Measurements from ENCODE around the gene GPRASP1.
"Not testable (repeated sequence)": the region's sequence is repeated elsewhere in the genome, so short reads cannot be mapped to it uniquely, and the experiment has no call there.

Gene GPRASP1

DNA sequence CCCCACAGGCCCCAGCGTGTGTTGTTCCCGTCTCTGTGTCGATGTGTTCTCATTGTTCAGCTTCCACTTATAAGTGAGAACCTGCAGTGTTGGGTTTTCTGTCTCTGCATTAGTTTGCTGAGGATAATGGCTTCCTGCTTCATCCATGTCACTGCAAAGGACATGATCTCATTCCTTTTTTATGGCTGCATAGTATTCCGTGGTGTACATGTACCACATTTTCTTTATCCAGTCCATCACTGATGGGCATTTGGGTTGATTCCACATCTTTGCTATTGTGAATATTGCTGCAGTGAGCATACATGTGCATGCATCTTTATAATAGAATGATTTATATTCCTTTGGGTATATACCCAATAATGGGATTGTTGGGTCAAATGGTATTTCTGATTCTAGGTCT lies 12.5 kb downstream of the GPRASP1 start:
- WGBS, 2 donors (ENCODE audit: extremely low coverage in 2 of 2, insufficient read length in 2 of 2, insufficient replicate concordance in 1 of 2), result no CpG with 5 or more reads among the region's 4 CpGs
- H3K18ac ChIP-seq (ENCODE audit: low read length); H3K9ac ChIP-seq (ENCODE audit: low read depth, low read length, poor library complexity); H2BK120ac ChIP-seq (ENCODE audit: low read depth, low read length); H3K27me3 ChIP-seq (ENCODE audit: control insufficient read depth in 3 of 3, insufficient read depth in 3 of 3, low read depth in 1 of 3, low read length in 3 of 3); H2BK15ac ChIP-seq (ENCODE audit: low read length); H4K91ac ChIP-seq (ENCODE audit: low read depth, low read length, poor library complexity); H3K4me3 ChIP-seq (ENCODE audit: low read length in 2 of 2); DNase-seq (ENCODE audit: low spot score); H3K14ac ChIP-seq (ENCODE audit: low read length); H2AK5ac ChIP-seq (ENCODE audit: low read depth, low read length); H3K79me1 ChIP-seq (ENCODE audit: low read depth, low read length); H2BK5ac ChIP-seq (ENCODE audit: low read length); H2BK12ac ChIP-seq (ENCODE audit: low read length); H3K23ac ChIP-seq (ENCODE audit: low read depth, low read length, poor library complexity); H3K4me2 ChIP-seq (ENCODE audit: insufficient read depth, low read length, poor library complexity, severe bottlenecking); H3K4ac ChIP-seq (ENCODE audit: low read length); H3K36me3 ChIP-seq (replicated peaks in 1 of 2; ENCODE audit: control insufficient read depth in 2 of 2, insufficient read depth in 2 of 2, low read length in 2 of 2); H3K4me1 ChIP-seq (ENCODE audit: control insufficient read depth in 2 of 2, insufficient read depth in 1 of 2, low read depth in 1 of 2, low read length in 2 of 2); H4K8ac ChIP-seq (ENCODE audit: low read depth, low read length); H3K9me3 ChIP-seq (replicated peaks in 1 of 2; ENCODE audit: control insufficient read depth in 2 of 2, insufficient read depth in 1 of 2, low read depth in 1 of 2, low read length in 2 of 2); H2AFZ ChIP-seq (ENCODE audit: low read length); H3K27ac ChIP-seq (replicated peaks; ENCODE audit: low read length): not testable (repeated sequence)

DNA sequence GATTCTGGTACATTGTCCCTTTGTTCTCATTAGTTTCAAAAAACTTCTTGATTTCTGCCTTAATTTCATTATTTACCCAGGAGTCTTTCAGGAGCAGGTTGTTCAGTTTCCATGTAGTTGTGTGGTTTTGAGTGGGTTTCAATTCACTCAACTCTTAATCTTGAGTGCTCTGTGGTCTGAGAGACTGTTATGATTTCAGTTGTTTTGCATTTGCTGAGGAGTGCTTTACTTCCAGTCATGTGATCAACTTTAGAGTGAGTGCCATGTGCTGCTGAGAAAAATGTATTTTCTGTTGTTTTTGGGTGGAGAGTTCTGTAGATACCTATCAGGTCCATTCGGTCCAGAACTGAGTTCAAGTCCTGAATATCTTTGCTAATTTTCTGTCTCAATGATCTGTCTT lies 15.8 kb downstream of the GPRASP1 start:
- not testable (repeated sequence) for H3K23ac ChIP-seq (ENCODE audit: low read depth, low read length, poor library complexity); DNase-seq (ENCODE audit: low spot score); H3K14ac ChIP-seq (ENCODE audit: low read length); H4K91ac ChIP-seq (ENCODE audit: low read depth, low read length, poor library complexity); H2AK5ac ChIP-seq (ENCODE audit: low read depth, low read length); H3K4me3 ChIP-seq (ENCODE audit: low read length in 2 of 2); H3K4me2 ChIP-seq (ENCODE audit: insufficient read depth, low read length, poor library complexity, severe bottlenecking); H3K27me3 ChIP-seq (ENCODE audit: control insufficient read depth in 3 of 3, insufficient read depth in 3 of 3, low read depth in 1 of 3, low read length in 3 of 3); H3K18ac ChIP-seq (ENCODE audit: low read length); H2BK5ac ChIP-seq (ENCODE audit: low read length); H2BK12ac ChIP-seq (ENCODE audit: low read length); H4K8ac ChIP-seq (ENCODE audit: low read depth, low read length); H3K4ac ChIP-seq (ENCODE audit: low read length); H3K27ac ChIP-seq (replicated peaks; ENCODE audit: low read length); H3K4me1 ChIP-seq (ENCODE audit: control insufficient read depth in 2 of 2, insufficient read depth in 1 of 2, low read depth in 1 of 2, low read length in 2 of 2); H2BK120ac ChIP-seq (ENCODE audit: low read depth, low read length); H3K36me3 ChIP-seq (replicated peaks in 1 of 2; ENCODE audit: control insufficient read depth in 2 of 2, insufficient read depth in 2 of 2, low read length in 2 of 2); H3K79me1 ChIP-seq (ENCODE audit: low read depth, low read length); H3K9me3 ChIP-seq (replicated peaks in 1 of 2; ENCODE audit: control insufficient read depth in 2 of 2, insufficient read depth in 1 of 2, low read depth in 1 of 2, low read length in 2 of 2); H3K9ac ChIP-seq (ENCODE audit: low read depth, low read length, poor library complexity); H2AFZ ChIP-seq (ENCODE audit: low read length); H2BK15ac ChIP-seq (ENCODE audit: low read length)
- no CpG with 5 or more reads among the region's 1 CpG for WGBS, 2 donors (ENCODE audit: extremely low coverage in 2 of 2, insufficient read length in 2 of 2, insufficient replicate concordance in 1 of 2)

DNA sequence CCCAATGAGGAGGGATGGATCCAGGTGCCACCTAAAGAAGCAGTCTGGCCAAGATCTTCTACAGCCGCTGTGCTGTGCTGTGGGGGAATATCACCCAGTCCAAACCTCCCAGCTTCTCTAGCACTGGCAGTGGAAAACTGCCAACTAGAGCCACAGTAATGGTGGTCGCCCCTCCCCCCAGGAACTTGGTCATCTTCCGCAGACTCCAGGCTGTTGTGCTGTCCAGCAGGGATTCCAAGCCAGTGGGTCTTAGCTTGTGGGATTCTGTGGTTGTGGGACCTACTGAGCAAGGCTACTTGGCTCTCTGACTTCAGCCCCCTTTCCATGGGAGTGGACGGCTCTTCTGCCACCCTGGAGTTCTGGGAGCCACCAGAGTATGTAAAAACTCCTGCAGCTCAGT lies 18.2 kb downstream of the GPRASP1 start:
- H3K9ac ChIP-seq (ENCODE audit: low read depth, low read length, poor library complexity), result no peak overlapping the region
- H3K4me2 ChIP-seq (ENCODE audit: insufficient read depth, low read length, poor library complexity, severe bottlenecking), result no peak overlapping the region
- peaks cover 0 to 1% of the 10 kb centered on the region in 2 donors for H3K36me3 ChIP-seq (replicated peaks in 1 of 2; ENCODE audit: control insufficient read depth in 2 of 2, insufficient read depth in 2 of 2, low read length in 2 of 2)
- no peak overlapping the region for H2BK120ac ChIP-seq (ENCODE audit: low read depth, low read length)
- no peak overlapping the region for H2BK12ac ChIP-seq (ENCODE audit: low read length)
- no peak overlapping the region for H3K18ac ChIP-seq (ENCODE audit: low read length)
- WGBS, 2 donors (ENCODE audit: extremely low coverage in 2 of 2, insufficient read length in 2 of 2, insufficient replicate concordance in 1 of 2), result no CpG with 5 or more reads among the region's 4 CpGs
- H3K27ac ChIP-seq (replicated peaks; ENCODE audit: low read length), result no peak overlapping the region
- no peak overlapping the region for H2AFZ ChIP-seq (ENCODE audit: low read length)
- no peaks in the 10 kb centered on the region for H3K4me1 ChIP-seq (ENCODE audit: control insufficient read depth in 2 of 2, insufficient read depth in 1 of 2, low read depth in 1 of 2, low read length in 2 of 2)
- no peak for DNase-seq (ENCODE audit: low spot score)
- no peak overlapping the region for H4K8ac ChIP-seq (ENCODE audit: low read depth, low read length)
- no peak overlapping the region for H3K14ac ChIP-seq (ENCODE audit: low read length)
- no peak overlapping the region for H2BK5ac ChIP-seq (ENCODE audit: low read length)
- H3K9me3 ChIP-seq (replicated peaks in 1 of 2; ENCODE audit: control insufficient read depth in 2 of 2, insufficient read depth in 1 of 2, low read depth in 1 of 2, low read length in 2 of 2), result peaks cover 0 to 3% of the 10 kb centered on the region in 2 donors
- no peak overlapping the region for H2BK15ac ChIP-seq (ENCODE audit: low read length)
- H4K91ac ChIP-seq (ENCODE audit: low read depth, low read length, poor library complexity), result no peak overlapping the region
- H3K23ac ChIP-seq (ENCODE audit: low read depth, low read length, poor library complexity), result no peak overlapping the region
- no peak overlapping the region for H3K4me3 ChIP-seq (ENCODE audit: low read length in 2 of 2)
- H3K27me3 ChIP-seq (ENCODE audit: control insufficient read depth in 3 of 3, insufficient read depth in 3 of 3, low read depth in 1 of 3, low read length in 3 of 3), result no peaks in the 10 kb centered on the region
- no peak overlapping the region for H2AK5ac ChIP-seq (ENCODE audit: low read depth, low read length)
- no peak overlapping the region for H3K4ac ChIP-seq (ENCODE audit: low read length)
- no peaks in the 10 kb centered on the region for H3K79me1 ChIP-seq (ENCODE audit: low read depth, low read length)

DNA sequence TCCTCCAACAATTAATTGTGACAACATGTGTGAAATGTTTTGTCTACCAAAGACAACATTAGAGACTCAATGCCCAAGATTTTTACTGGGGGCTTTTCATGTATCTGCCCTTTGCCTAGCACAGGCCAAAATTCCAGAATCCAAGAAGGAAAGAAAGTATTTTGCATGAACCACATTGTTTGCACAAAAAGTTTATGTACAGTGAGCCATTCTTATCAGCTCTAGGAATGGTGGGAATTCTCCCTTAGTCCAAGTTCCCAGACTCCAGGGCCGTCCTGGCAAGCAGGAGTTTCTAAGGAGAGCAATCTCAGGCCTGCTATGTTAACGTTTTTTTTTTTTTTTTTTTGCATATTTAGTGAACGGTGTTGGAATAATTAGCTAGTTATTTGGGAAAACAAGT lies 21.6 kb downstream of the GPRASP1 start:
- no peak overlapping the region for H2AK5ac ChIP-seq (ENCODE audit: low read depth, low read length)
- no peak overlapping the region for H4K8ac ChIP-seq (ENCODE audit: low read depth, low read length)
- H2AFZ ChIP-seq (ENCODE audit: low read length), result no peak overlapping the region
- no peaks in the 10 kb centered on the region for H3K4me1 ChIP-seq (ENCODE audit: control insufficient read depth in 2 of 2, insufficient read depth in 1 of 2, low read depth in 1 of 2, low read length in 2 of 2)
- no peaks in the 10 kb centered on the region for H3K9me3 ChIP-seq (replicated peaks in 1 of 2; ENCODE audit: control insufficient read depth in 2 of 2, insufficient read depth in 1 of 2, low read depth in 1 of 2, low read length in 2 of 2)
- no peak for DNase-seq (ENCODE audit: low spot score)
- no peak overlapping the region for H3K23ac ChIP-seq (ENCODE audit: low read depth, low read length, poor library complexity)
- H3K27ac ChIP-seq (replicated peaks; ENCODE audit: low read length), result no peak overlapping the region
- no peak overlapping the region for H2BK15ac ChIP-seq (ENCODE audit: low read length)
- H3K14ac ChIP-seq (ENCODE audit: low read length), result no peak overlapping the region
- H2BK120ac ChIP-seq (ENCODE audit: low read depth, low read length), result no peak overlapping the region
- H3K9ac ChIP-seq (ENCODE audit: low read depth, low read length, poor library complexity), result no peak overlapping the region
- no peak overlapping the region for H2BK5ac ChIP-seq (ENCODE audit: low read length)
- no peak overlapping the region for H3K4me2 ChIP-seq (ENCODE audit: insufficient read depth, low read length, poor library complexity, severe bottlenecking)
- H3K4me3 ChIP-seq (ENCODE audit: low read length in 2 of 2), result no peak overlapping the region
- H3K18ac ChIP-seq (ENCODE audit: low read length), result no peak overlapping the region
- no peak overlapping the region for H2BK12ac ChIP-seq (ENCODE audit: low read length)
- no CpG with 5 or more reads among the region's 3 CpGs for WGBS, 2 donors (ENCODE audit: extremely low coverage in 2 of 2, insufficient read length in 2 of 2, insufficient replicate concordance in 1 of 2)
- H3K79me1 ChIP-seq (ENCODE audit: low read depth, low read length), result no peaks in the 10 kb centered on the region
- peaks cover 0 to 1% of the 10 kb centered on the region in 2 donors for H3K36me3 ChIP-seq (replicated peaks in 1 of 2; ENCODE audit: control insufficient read depth in 2 of 2, insufficient read depth in 2 of 2, low read length in 2 of 2)
- no peak overlapping the region for H3K4ac ChIP-seq (ENCODE audit: low read length)
- H3K27me3 ChIP-seq (ENCODE audit: control insufficient read depth in 3 of 3, insufficient read depth in 3 of 3, low read depth in 1 of 3, low read length in 3 of 3), result no peaks in the 10 kb centered on the region
- H4K91ac ChIP-seq (ENCODE audit: low read depth, low read length, poor library complexity), result no peak overlapping the region
